Astrocyte of the spinal cord (primary cell): ENCODE results near the gene LRRC4C.

ENCODE experiments used
- DNase-seq: peaks from one replicate; pipeline ENCODE4 v3.0.0; 2011; ENCODE audit warnings: low read depth, low spot score
- H3K4me3 ChIP-seq: 2 replicates; pipeline ENCODE4 v1.5.1; 2011; ENCODE audit warnings: low read depth, mild to moderate bottlenecking, low read length, moderate library complexity
- CTCF ChIP-seq: IDR thresholded peaks from 2 replicates; pipeline ENCODE4 v1.5.1; 2012; ENCODE audit warnings: low read depth, mild to moderate bottlenecking, low read length, inconsistent platforms
- in situ Hi-C: cut with HindIII; loops from 2 replicates; pipeline ENCODE4 v1.10.0; 2017; ENCODE audit warnings: low sequenced_read_pairs

The LRRC4C gene

DNA sequence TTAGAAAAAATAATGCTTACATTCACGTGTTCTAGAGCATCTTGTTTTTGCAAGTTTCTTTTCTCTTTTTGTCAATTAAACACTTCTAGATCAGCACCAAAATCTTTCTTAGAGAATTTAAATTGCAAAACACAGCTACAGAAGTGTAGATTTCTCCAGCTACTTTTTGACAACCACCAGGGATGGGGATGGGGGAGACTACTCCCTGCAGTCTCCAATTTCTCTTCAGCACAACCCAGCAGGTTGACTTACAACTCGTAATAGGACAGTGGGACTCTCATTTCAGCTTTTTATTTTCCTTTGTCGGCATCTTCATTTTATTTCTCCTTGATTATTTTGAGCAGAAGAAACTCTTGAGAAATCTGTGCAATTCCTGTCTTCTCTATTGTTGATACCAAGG, 441.2 kb downstream of the LRRC4C start:
- no peak for TF ChIP-seq CTCF
- in situ Hi-C loops = no loop called here
- H3K4me3 ChIP-seq = no peak overlapping the region
- DNase-seq = no peak

- TF ChIP-seq CTCF = no peak
- no peak overlapping the region for H3K4me3 ChIP-seq
- in situ Hi-C loops = no loop called here
- no peak for DNase-seq
These were observed 448.9 kb downstream of the LRRC4C start for GRCh38 chr11:41010361-41011050.

GRCh38 chr11:41005986-41006385, 453.5 kb downstream of the LRRC4C start:
- DNase-seq = no peak
- in situ Hi-C loops = no loop called here
- no peak for TF ChIP-seq CTCF

GRCh38 chr11:41003339-41004282, 455.8 kb downstream of the LRRC4C start:
- H3K4me3 ChIP-seq = no peak overlapping the region
- DNase-seq = peak; percentile 1
- no peak for TF ChIP-seq CTCF
- in situ Hi-C loops = no loop called here

More at GRCh38 chr11:41005986-41006385, 453.5 kb downstream of the LRRC4C start:
- no peak overlapping the region for H3K4me3 ChIP-seq

GRCh38 chr11:40998920-40999319, 460.5 kb downstream of the LRRC4C start:
- H3K4me3 ChIP-seq = no peak overlapping the region
- in situ Hi-C loops = no loop called here
- TF ChIP-seq CTCF = no peak
- DNase-seq = no peak

DNA sequence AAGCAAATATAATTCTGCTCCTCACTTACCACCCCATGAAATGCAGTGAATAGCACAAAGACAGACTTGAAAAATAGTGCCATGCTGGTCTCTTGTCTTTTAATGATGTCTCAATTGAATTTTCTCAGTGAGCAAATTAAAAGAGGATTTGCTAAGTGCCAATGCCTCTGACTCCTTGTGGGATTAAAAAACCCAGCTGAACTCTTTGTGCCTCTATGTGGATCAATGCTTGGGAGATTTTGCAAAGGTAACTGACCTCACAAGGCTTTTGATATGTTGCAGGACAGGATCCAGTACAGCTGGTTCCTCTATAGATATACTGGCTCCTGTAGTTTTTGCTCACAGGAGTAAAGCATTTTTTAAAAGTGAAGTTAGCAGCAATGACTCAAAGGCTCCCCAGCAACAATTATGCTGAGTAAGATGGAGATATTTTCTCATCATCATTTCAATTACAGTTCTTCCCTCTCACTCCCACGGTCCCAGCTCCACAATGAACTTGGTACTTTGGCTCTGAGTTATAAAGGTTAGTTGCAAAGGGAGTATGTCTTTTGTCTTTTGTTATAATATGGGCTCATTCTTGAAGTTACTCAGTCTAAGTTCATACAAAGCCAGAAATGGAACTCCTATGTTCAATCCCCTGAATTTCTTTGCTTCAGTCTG, 471.5 kb downstream of the LRRC4C start:
- no peak for TF ChIP-seq CTCF
- in situ Hi-C loops = no loop called here
- no peak for DNase-seq
- no peak overlapping the region for H3K4me3 ChIP-seq
